Neural crest cell (in vitro differentiated cells): Measurements from ENCODE around the gene RPL36. TPM values are rescaled to one million over a fixed set of nuclear protein-coding genes. Genes with fewer than 3 reads are reported as not detected.

Source experiments
- DNase-seq: peaks from one replicate; pipeline ENCODE4 v3.0.0; 2021; ENCODE audit warnings: low read depth, mixed read lengths, low spot score
- H3K27ac Mint-ChIP-seq: one replicate; pipeline ENCODE4 v1.8.0; 2021; ENCODE audit warnings: mild to moderate bottlenecking, mixed read lengths; ENCODE audit not compliant: unreplicated experiment
- H3K27me3 Mint-ChIP-seq: 2 replicates; pipeline ENCODE4 v1.8.0; 2021; ENCODE audit warnings: low read depth, mild to moderate bottlenecking, mixed read lengths
- H3K36me3 Mint-ChIP-seq: 2 replicates; pipeline ENCODE4 v1.8.0; 2021; ENCODE audit warnings: low read depth, mild to moderate bottlenecking, mixed read lengths
- H3K4me1 Mint-ChIP-seq: 2 replicates; pipeline ENCODE4 v1.8.0; 2021; ENCODE audit warnings: mixed read lengths
- H3K4me3 Mint-ChIP-seq: one replicate; pipeline ENCODE4 v1.8.0; 2021; ENCODE audit warnings: mild to moderate bottlenecking, mixed read lengths
- H3K9me3 Mint-ChIP-seq: 2 replicates; pipeline ENCODE4 v1.8.0; 2021; ENCODE audit warnings: mixed read lengths
- total RNA-seq: library from RNA; stranded (reverse); gene quantifications from 2 replicates; pipeline ENCODE4 v1.2.1, GENCODE V29; 2021
- TF ChIP-seq, protein P1 (sequence below): fragments of 200-600 bp; sonication (generic); conservative IDR thresholded peaks from 2 replicates; pipeline ENCODE4 v1.5.0; 2021; ENCODE audit warnings: antibody characterized with exemption, mild to moderate bottlenecking

RPL36 gene
- total RNA-seq, 1 donor from 2014 or later = 1,029 TPM

- Mint-ChIP-seq H3K9me3 (no peaks in the 10 kb centered on the region), H3K4me1 (peaks cover 3% of the 10 kb centered on the region), H3K27ac (no peak overlapping the region), H3K4me3 (no peak overlapping the region), H3K27me3 (no peaks in the 10 kb centered on the region), H3K36me3 (peaks cover 21% of the 10 kb centered on the region)
- TF ChIP-seq, protein P1, sequence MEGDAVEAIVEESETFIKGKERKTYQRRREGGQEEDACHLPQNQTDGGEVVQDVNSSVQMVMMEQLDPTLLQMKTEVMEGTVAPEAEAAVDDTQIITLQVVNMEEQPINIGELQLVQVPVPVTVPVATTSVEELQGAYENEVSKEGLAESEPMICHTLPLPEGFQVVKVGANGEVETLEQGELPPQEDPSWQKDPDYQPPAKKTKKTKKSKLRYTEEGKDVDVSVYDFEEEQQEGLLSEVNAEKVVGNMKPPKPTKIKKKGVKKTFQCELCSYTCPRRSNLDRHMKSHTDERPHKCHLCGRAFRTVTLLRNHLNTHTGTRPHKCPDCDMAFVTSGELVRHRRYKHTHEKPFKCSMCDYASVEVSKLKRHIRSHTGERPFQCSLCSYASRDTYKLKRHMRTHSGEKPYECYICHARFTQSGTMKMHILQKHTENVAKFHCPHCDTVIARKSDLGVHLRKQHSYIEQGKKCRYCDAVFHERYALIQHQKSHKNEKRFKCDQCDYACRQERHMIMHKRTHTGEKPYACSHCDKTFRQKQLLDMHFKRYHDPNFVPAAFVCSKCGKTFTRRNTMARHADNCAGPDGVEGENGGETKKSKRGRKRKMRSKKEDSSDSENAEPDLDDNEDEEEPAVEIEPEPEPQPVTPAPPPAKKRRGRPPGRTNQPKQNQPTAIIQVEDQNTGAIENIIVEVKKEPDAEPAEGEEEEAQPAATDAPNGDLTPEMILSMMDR = no peak
- DNase-seq = no peak
These were observed 44.7 kb upstream of the RPL36 start for GRCh38 chr19:5645409-5645808.

- no peaks in the 10 kb centered on the region for H3K9me3 Mint-ChIP-seq
- no peak overlapping the region for H3K4me3 Mint-ChIP-seq
- no peak overlapping the region for H3K27ac Mint-ChIP-seq
- no peak for DNase-seq
- TF ChIP-seq, protein P1 = no peak
- H3K4me1 Mint-ChIP-seq = peaks cover 3% of the 10 kb centered on the region
- H3K36me3 Mint-ChIP-seq = peaks cover 22% of the 10 kb centered on the region
- no peaks in the 10 kb centered on the region for H3K27me3 Mint-ChIP-seq
These were observed 43.4 kb upstream of the RPL36 start for GRCh38 chr19:5646703-5647102.

DNA sequence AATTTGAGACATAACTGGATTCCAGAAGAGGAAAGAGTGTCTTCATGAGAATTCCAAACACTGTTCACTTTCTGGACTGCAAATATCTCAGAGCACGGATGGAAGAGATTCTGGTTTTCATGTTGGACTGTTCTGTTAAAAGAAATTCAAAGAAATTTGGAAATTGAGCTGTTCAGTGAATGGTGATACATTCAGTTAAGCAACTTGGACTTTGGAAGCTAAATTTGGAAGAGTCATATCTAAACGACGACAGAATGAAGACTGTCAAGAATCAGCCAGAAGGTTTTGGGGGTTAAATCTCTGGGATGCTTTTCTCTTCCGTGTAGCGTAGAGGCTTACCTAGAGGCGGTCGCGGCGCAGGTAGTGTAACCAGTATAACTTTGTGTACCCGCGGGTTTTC, 41.6 kb upstream of the RPL36 start:
- H3K4me1 Mint-ChIP-seq = peaks cover 3% of the 10 kb centered on the region
- no peaks in the 10 kb centered on the region for H3K27me3 Mint-ChIP-seq
- no peak overlapping the region for H3K27ac Mint-ChIP-seq
- H3K4me3 Mint-ChIP-seq = no peak overlapping the region
- peaks cover 30% of the 10 kb centered on the region for H3K36me3 Mint-ChIP-seq
- no peaks in the 10 kb centered on the region for H3K9me3 Mint-ChIP-seq
- no peak for DNase-seq
- TF ChIP-seq, protein P1 = no peak

GRCh38 chr19:5651361-5651760, 38.7 kb upstream of the RPL36 start:
- Mint-ChIP-seq H3K4me3 (no peak overlapping the region), H3K27me3 (no peaks in the 10 kb centered on the region), H3K4me1 (no peaks in the 10 kb centered on the region), H3K36me3 (peaks cover 36% of the 10 kb centered on the region), H3K27ac (no peak overlapping the region), H3K9me3 (no peaks in the 10 kb centered on the region)
- no peak for DNase-seq
- TF ChIP-seq, protein P1 = no peak

DNA sequence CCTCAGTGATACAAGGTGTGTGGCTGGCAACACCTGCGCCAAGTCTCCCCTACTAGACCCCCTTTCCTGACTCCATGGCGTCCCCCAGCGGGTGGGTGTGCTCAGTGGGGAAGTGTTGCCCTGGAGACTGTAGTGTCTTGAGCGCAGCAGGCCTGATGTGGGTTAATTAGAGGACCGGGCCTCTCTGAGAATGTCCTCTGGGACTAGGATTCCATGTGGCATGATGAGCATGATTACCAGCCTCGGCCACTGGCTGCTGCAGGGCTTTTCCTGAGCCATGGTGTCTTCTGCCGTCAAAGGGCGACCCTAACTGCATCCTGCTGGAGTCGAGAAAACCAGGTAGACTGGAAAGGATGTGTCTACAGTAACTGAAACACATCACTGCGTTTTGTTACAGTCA, 37.8 kb upstream of the RPL36 start:
- Mint-ChIP-seq H3K36me3 (peaks cover 31% of the 10 kb centered on the region), H3K4me3 (no peak overlapping the region), H3K27me3 (no peaks in the 10 kb centered on the region), H3K9me3 (no peaks in the 10 kb centered on the region), H3K4me1 (no peaks in the 10 kb centered on the region), H3K27ac (no peak overlapping the region)
- DNase-seq = no peak
- TF ChIP-seq, protein P1 = no peak

DNA sequence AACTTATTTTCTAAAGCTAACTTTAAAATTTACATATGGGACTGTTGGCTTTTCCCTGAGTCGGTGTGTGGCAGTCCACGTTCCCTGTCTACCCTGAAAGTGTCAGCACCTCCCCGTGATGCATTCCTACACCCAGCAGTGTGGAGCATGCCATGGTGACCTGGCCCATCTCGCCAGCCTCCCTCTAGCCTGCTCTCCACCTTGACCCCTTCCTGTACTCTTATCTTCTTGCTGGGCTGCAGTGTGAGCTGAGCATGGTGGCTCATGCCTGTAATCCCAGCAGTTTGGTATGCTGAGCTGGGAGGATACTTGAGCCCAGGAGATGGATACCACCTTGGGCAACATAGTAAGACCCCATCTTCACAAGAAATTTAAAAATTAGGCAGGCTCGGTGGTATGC, 35.2 kb upstream of the RPL36 start:
- peaks cover 35% of the 10 kb centered on the region for H3K36me3 Mint-ChIP-seq
- TF ChIP-seq, protein P1 = no peak
- no peak overlapping the region for H3K27ac Mint-ChIP-seq
- H3K27me3 Mint-ChIP-seq = no peaks in the 10 kb centered on the region
- no peak overlapping the region for H3K4me3 Mint-ChIP-seq
- H3K4me1 Mint-ChIP-seq = no peaks in the 10 kb centered on the region
- DNase-seq = no peak
- H3K9me3 Mint-ChIP-seq = no peaks in the 10 kb centered on the region
